PC-9 (cell line): ENCODE results near the gene ARHGAP18. TPM values are rescaled to one million over a fixed set of nuclear protein-coding genes. Genes with fewer than 3 reads are reported as not detected.

Experiments
- BruUV-seq: library from RNA; stranded (reverse); fragments of 400-500 nt; replicated peaks from 2 replicates; lab custom pipeline; 2021; lab: Mats Ljungman, UMichigan
- CTCF ChIA-PET: fragments of 300-600 bp; sonication (Branson Sonifier 250); formaldehyde crosslinking; loops from one replicate; lab custom pipeline; 2022; ENCODE audit warnings: antibody characterized with exemption; lab: Charles Lee
- POLR2A ChIA-PET: fragments of 300-600 bp; sonication (Branson Sonifier 250); formaldehyde crosslinking; loops from one replicate; lab custom pipeline; 2022; ENCODE audit warnings: antibody characterized with exemption; ENCODE audit not compliant: unreplicated experiment; lab: Charles Lee
- DNase-seq, 2 experiments: peaks; one replicate each; pipeline versions ENCODE4 v3.0.0 to v3.0.0-alpha.2; 2015 to 2022; ENCODE audit warnings: mixed read lengths in 1 of 2
- H2AFZ ChIP-seq: fragments of 200-600 bp; sonication (generic); 2 replicates; pipeline ENCODE4 v1.8.1; 2017; ENCODE audit warnings: antibody characterized with exemption
- H3F3A ChIP-seq: fragments of 200-600 bp; sonication (generic); 2 replicates; pipeline ENCODE4 v1.8.1; 2017; ENCODE audit warnings: antibody characterized with exemption, mild to moderate bottlenecking, low read depth; ENCODE audit not compliant: insufficient read depth
- H3K27ac ChIP-seq: fragments of 200-600 bp; sonication (generic); 2 replicates; pipeline ENCODE4 v1.6.1; 2016; ENCODE audit warnings: mixed run types
- H3K27me3 ChIP-seq: fragments of 200-600 bp; sonication (generic); 2 replicates; pipeline ENCODE4 v1.6.1; 2016; ENCODE audit warnings: low read depth, mixed run types; ENCODE audit not compliant: insufficient read depth
- H3K36me3 ChIP-seq: fragments of 200-600 bp; sonication (generic); 2 replicates; pipeline ENCODE4 v1.6.1; 2016; ENCODE audit warnings: low read depth, mixed run types
- H3K4me1 ChIP-seq: fragments of 200-600 bp; sonication (generic); replicated peaks from 2 replicates; pipeline ENCODE4 v1.6.1; 2016; ENCODE audit warnings: mixed run types; ENCODE audit not compliant: insufficient read depth
- H3K4me2 ChIP-seq: fragments of 200-600 bp; sonication (generic); 2 replicates; pipeline ENCODE4 v1.6.1; 2017; ENCODE audit warnings: mixed run types
- H3K4me3 ChIP-seq: fragments of 200-600 bp; sonication (generic); 2 replicates; pipeline ENCODE4 v1.6.1; 2016; ENCODE audit warnings: mixed run types
- H3K79me2 ChIP-seq: fragments of 200-600 bp; sonication (generic); 2 replicates; pipeline ENCODE4 v1.6.1; 2017; ENCODE audit warnings: low read depth, mixed run types
- H3K9me2 ChIP-seq: fragments of 200-600 bp; sonication (generic); 2 replicates; pipeline ENCODE4 v1.8.1; 2017; ENCODE audit warnings: mild to moderate bottlenecking; ENCODE audit not compliant: insufficient read depth
- H3K9me3 ChIP-seq: fragments of 200-600 bp; sonication (generic); 2 replicates; pipeline ENCODE4 v1.8.1; 2016; ENCODE audit warnings: low read depth; ENCODE audit not compliant: insufficient read depth
- H4K20me1 ChIP-seq: fragments of 200-600 bp; sonication (generic); 2 replicates; pipeline ENCODE4 v1.8.1; 2017; ENCODE audit not compliant: insufficient read depth
- CTCF ChIP-seq: fragments of 200-600 bp; sonication (generic); conservative IDR thresholded peaks from 2 replicates; pipeline ENCODE4 v1.6.1; 2017; ENCODE audit warnings: mixed run types, antibody characterized with exemption, mild to moderate bottlenecking, moderate library complexity
- EZH2 ChIP-seq: fragments of 200-600 bp; sonication (generic); IDR thresholded peaks from 2 replicates; pipeline ENCODE4 v1.8.0; 2017; ENCODE audit warnings: antibody characterized with exemption, low read depth
- intact Hi-C: fragments of 100-400 bp; cut with micrococcal nuclease; formaldehyde crosslinking; loops from one replicate; pipeline ENCODE4 v1.10.0; 2022; ENCODE audit not compliant: unreplicated experiment
- total RNA-seq: library from RNA; stranded (reverse); gene quantifications from 2 replicates; pipeline ENCODE4 v1.2.3, GENCODE V29; 2021

Gene ARHGAP18
- total RNA-seq, 1 experiment from 2014 or later, result 15.0 TPM

- H3K36me3 ChIP-seq, result no peaks in the 10 kb centered on the region
- H3K9me2 ChIP-seq, result no peaks in the 10 kb centered on the region
- intact Hi-C loops, result no loop called here
- no peak overlapping the region for H3K4me2 ChIP-seq
- no peak for DNase-seq
- H3K4me1 ChIP-seq, result no peaks in the 10 kb centered on the region
- H3K4me3 ChIP-seq, result no peak overlapping the region
- no peaks in the 10 kb centered on the region for H4K20me1 ChIP-seq
- no peaks in the 10 kb centered on the region for H3K9me3 ChIP-seq
- ChIA-PET POLR2A (no interaction called here), CTCF (no interaction called here)
- BruUV-seq, result no TSS peak
- no peaks in the 10 kb centered on the region for H3K79me2 ChIP-seq
- no peak overlapping the region for H2AFZ ChIP-seq
- no peaks in the 10 kb centered on the region for H3K27me3 ChIP-seq
- TF ChIP-seq EZH2, result no peak
- TF ChIP-seq CTCF, result no peak
- H3F3A ChIP-seq, result no peaks in the 10 kb centered on the region
- no peak overlapping the region for H3K27ac ChIP-seq
Measured at GRCh38 chr6:129615496-129615895, 94.5 kb downstream of the ARHGAP18 start.

- BruUV-seq, result no TSS peak
Measured at GRCh38 chr6:129615020-129615419, 95.0 kb downstream of the ARHGAP18 start.

GRCh38 chr6:129614464-129614863 lies 95.5 kb downstream of the ARHGAP18 start:
- H3K4me2 ChIP-seq, result no peak overlapping the region
- H4K20me1 ChIP-seq, result no peaks in the 10 kb centered on the region
- POLR2A ChIA-PET, result no interaction called here
- intact Hi-C loops, result no loop called here
- H3K79me2 ChIP-seq, result no peaks in the 10 kb centered on the region
- no peaks in the 10 kb centered on the region for H3K9me2 ChIP-seq
- no peak overlapping the region for H3K4me3 ChIP-seq
- no peak overlapping the region for H3K27ac ChIP-seq
- H2AFZ ChIP-seq, result no peak overlapping the region
- BruUV-seq, result no TSS peak
- H3K27me3 ChIP-seq, result no peaks in the 10 kb centered on the region
- no peaks in the 10 kb centered on the region for H3K4me1 ChIP-seq
- H3F3A ChIP-seq, result no peaks in the 10 kb centered on the region
- H3K9me3 ChIP-seq, result no peaks in the 10 kb centered on the region
- no peak for TF ChIP-seq CTCF
- TF ChIP-seq EZH2, result no peak
- DNase-seq, result no peak
- CTCF ChIA-PET, result no interaction called here
- H3K36me3 ChIP-seq, result no peaks in the 10 kb centered on the region

More at GRCh38 chr6:129615020-129615419, 95.0 kb downstream of the ARHGAP18 start:
- Histone ChIP-seq H3K79me2 (no peaks in the 10 kb centered on the region), H3K27me3 (no peaks in the 10 kb centered on the region), H4K20me1 (no peaks in the 10 kb centered on the region), H3K4me3 (no peak overlapping the region), H3K9me2 (no peaks in the 10 kb centered on the region), H3K4me2 (no peak overlapping the region), H2AFZ (no peak overlapping the region), H3F3A (no peaks in the 10 kb centered on the region), H3K9me3 (no peaks in the 10 kb centered on the region), H3K4me1 (no peaks in the 10 kb centered on the region), H3K36me3 (no peaks in the 10 kb centered on the region), H3K27ac (no peak overlapping the region)
- TF ChIP-seq EZH2 (no peak), CTCF (no peak)
- ChIA-PET CTCF (interaction anchor here (0.6 kb wide), 1 partner anchor 30 kb away, joined by 4 read pairs; no protein-coding TSS in a partner anchor), POLR2A (no interaction called here)
- intact Hi-C loops, result no loop called here
- DNase-seq, result peak in 1 of 2 experiments; percentile 26
